Tibial artery (tissue), 4 donors: ENCODE results near the gene MSH3.

Source experiments
- DNase-seq, 2 donors: peaks; one replicate each; pipeline ENCODE4 v3.0.0-alpha.2; 2019
- H3K27ac ChIP-seq, 2 donors: fragments of 200-600 bp; sonication (generic) in 1 of 2; 1 replicate in 1 of 2; 2 replicates in 1 of 2; pipeline ENCODE4 v1.5.1; 2018 to 2019; ENCODE audit warnings: mild to moderate bottlenecking in 1 of 2
- H3K27me3 ChIP-seq, 2 donors: fragments of 200-600 bp; sonication (generic) in 1 of 2; one replicate each; pipeline versions ENCODE4 v1.5.1 to v1.6.0; 2016 to 2019
- H3K36me3 ChIP-seq, 3 donors: fragments of 200-600 bp; sonication (generic) in 2 of 3; one replicate each; pipeline ENCODE4 v1.5.1; 2016 to 2019; ENCODE audit warnings: mild to moderate bottlenecking in 2 of 3
- H3K4me1 ChIP-seq, 4 donors: fragments of 200-600 bp; sonication (generic) in 2 of 4; 1 replicate in 3 of 4; 2 replicates in 1 of 4; pipeline ENCODE4 v1.5.1; 2016 to 2019
- H3K4me3 ChIP-seq, 2 donors: fragments of 200-600 bp; sonication (generic) in 1 of 2; 1 replicate in 1 of 2; 2 replicates in 1 of 2; pipeline ENCODE4 v1.5.1; 2018 to 2019; ENCODE audit warnings: mild to moderate bottlenecking in 2 of 2
- H3K9me3 ChIP-seq, 3 donors: fragments of 200-600 bp; sonication (generic) in 1 of 3; one replicate each; pipeline ENCODE4 v1.5.1; 2016 to 2019
- CTCF ChIP-seq, 2 experiments: fragments of 200-600 bp in 1 of 2; fragments of 450-650 bp in 1 of 2; IDR thresholded peaks; one replicate each; pipeline ENCODE4 v1.5.1; 2017 to 2019; ENCODE audit warnings: antibody characterized with exemption in 2 of 2, mild to moderate bottlenecking in 1 of 2, moderate library complexity in 1 of 2
- intact Hi-C: fragments of 100-400 bp; cut with DNase I; formaldehyde crosslinking; loops from one replicate; pipeline ENCODE4 v1.15.0; 2023; ENCODE audit warnings: low total_unique reads

MSH3 gene

DNA sequence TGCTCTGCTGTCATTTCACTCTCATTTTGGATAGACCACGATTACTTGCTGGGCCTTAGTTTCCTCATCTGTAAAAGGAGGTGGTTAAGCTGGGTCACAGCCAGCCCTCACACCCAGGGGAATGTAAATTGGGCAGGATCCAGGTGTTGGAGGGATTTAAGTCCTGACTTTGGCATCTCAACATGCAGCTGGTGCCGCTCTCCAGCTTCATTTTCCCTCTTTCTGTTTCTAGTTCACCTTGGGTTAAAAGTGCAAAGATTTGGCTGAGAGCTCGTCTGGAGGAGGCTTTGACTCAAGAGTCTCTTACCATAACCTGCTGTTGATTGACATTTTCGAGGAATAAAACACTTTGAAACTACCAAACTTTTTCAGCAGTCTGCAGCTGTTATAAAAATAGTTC is 144.6 kb downstream of the MSH3 start:
- intact Hi-C loops: no loop called here
- no peak for DNase-seq

DNA sequence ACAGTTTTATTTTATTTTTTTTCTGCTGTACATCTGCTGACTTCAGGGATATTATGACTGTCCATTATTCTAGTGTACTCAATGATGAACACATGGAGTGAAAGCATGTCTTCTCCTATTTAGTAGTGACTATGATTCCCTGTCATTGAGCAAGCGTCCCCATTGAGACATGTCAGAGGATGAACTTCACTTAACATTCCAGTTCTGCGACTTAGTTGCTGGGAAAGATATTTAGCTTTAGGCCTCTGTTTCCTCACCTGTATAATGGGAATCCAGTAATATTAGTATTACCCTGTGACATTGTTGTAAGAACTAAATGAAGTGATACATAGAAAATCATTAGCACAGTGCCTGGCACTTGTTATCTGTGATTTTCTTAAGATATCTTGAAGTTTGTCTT is 145.1 kb downstream of the MSH3 start:
- no peaks in the 10 kb centered on the region for H3K4me1 ChIP-seq
- no peak for DNase-seq
- H3K9me3 ChIP-seq: no peaks in the 10 kb centered on the region
- peaks cover 8 to 46% (median 34%) of the 10 kb centered on the region in 3 donors for H3K36me3 ChIP-seq
- H3K27ac ChIP-seq: no peak overlapping the region
- intact Hi-C loops: no loop called here
- no peaks in the 10 kb centered on the region for H3K27me3 ChIP-seq
- no peak overlapping the region for H3K4me3 ChIP-seq
- TF ChIP-seq CTCF (IDR thresholded peaks at IDR 0.05): no peak

More for the DNA sequence above, 144.6 kb downstream of the MSH3 start:
- Histone ChIP-seq H3K4me3 (no peak overlapping the region), H3K27ac (no peak overlapping the region), H3K9me3 (no peaks in the 10 kb centered on the region), H3K27me3 (no peaks in the 10 kb centered on the region), H3K4me1 (no peaks in the 10 kb centered on the region), H3K36me3 (peaks cover 9 to 52% (median 39%) of the 10 kb centered on the region in 3 donors)
- no peak for TF ChIP-seq CTCF (IDR thresholded peaks at IDR 0.05)

DNA sequence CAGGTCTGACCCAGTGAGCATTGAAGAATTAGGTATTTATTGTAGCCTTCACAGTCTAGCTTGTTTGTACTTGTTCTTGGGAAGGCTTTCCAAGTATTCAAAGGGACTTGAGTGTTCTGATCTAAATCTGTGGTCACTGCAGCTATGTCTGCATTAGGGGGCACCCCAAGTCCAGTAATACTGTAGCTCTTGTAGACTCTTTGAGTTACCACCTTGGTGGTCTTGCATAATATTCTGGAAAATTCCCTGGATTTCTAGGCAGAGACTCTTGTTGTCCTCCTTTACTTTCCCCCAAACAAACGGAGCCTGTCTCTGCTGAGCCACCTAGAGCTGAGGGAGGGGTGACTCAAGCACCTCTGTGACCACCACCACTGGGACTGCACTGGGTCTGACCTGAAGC is 149.9 kb downstream of the MSH3 start:
- Histone ChIP-seq H3K9me3 (no peaks in the 10 kb centered on the region), H3K36me3 (peaks cover 0 to 22% (median 13%) of the 10 kb centered on the region in 3 donors), H3K27ac (no peak overlapping the region), H3K27me3 (no peaks in the 10 kb centered on the region), H3K4me1 (no peaks in the 10 kb centered on the region), H3K4me3 (no peak overlapping the region)
- no peak for TF ChIP-seq CTCF (IDR thresholded peaks at IDR 0.05)
- no peak for DNase-seq
- intact Hi-C loops: no loop called here

DNA sequence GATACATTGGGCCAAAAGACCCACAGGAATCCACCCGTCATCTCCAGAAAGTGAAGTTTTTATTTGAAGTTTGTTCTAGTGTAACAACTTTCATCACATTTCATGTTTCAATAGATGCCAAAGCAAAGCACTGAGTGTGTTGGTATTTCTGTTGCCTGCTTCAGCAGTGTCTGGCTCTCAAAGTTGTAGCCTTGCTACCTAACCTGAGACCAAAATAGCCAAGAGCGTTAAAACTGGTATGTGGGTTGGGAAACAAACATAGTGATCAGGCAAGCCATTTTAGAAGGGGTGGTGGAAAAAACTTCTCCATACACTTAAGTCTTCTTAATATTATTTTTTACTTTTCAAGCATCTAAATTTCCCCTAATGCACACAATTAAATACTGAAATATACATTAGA is 150.6 kb downstream of the MSH3 start:
- Histone ChIP-seq H3K36me3 (peaks cover 0 to 21% (median 11%) of the 10 kb centered on the region in 3 donors), H3K27ac (no peak overlapping the region), H3K4me3 (no peak overlapping the region), H3K4me1 (no peaks in the 10 kb centered on the region), H3K9me3 (no peaks in the 10 kb centered on the region), H3K27me3 (no peaks in the 10 kb centered on the region)
- intact Hi-C loops: no loop called here
- DNase-seq: no peak
- no peak for TF ChIP-seq CTCF (IDR thresholded peaks at IDR 0.05)

DNA sequence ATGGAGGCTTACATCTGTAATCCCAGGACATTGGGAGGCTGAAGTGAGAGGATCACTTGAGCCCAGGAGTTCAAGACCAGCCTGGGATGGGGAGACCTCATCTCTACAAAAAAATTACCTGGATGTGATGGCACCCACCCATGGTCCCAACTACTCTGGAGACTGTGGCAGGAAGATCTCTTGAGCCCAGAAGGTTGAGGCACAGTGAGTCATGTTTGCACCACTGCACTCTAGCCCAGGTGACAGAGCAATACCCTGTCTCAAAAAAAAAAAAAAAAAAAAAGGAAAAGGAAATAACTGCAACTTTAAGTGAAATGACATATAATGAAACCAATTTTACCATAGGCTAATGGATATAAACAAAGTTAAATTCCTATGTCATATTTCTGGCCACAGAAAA is 152.5 kb downstream of the MSH3 start:
- DNase-seq: no peak
- Histone ChIP-seq H3K27ac (no peak overlapping the region), H3K4me3 (no peak overlapping the region), H3K9me3 (no peaks in the 10 kb centered on the region), H3K27me3 (no peaks in the 10 kb centered on the region), H3K4me1 (no peaks in the 10 kb centered on the region), H3K36me3 (peaks cover 0 to 7% (median 0%) of the 10 kb centered on the region in 3 donors)
- intact Hi-C loops: no loop called here
- TF ChIP-seq CTCF (IDR thresholded peaks at IDR 0.05): no peak

- no peak for TF ChIP-seq CTCF (IDR thresholded peaks at IDR 0.05)
Measured at GRCh38 chr5:80809451-80809850, 155.0 kb downstream of the MSH3 start.

More at GRCh38 chr5:80809451-80809850, 155.0 kb downstream of the MSH3 start:
- no peaks in the 10 kb centered on the region for H3K27me3 ChIP-seq
- intact Hi-C loops: no loop called here
- no peaks in the 10 kb centered on the region for H3K4me1 ChIP-seq
- no peak overlapping the region for H3K27ac ChIP-seq
- DNase-seq: no peak
- no peak overlapping the region for H3K4me3 ChIP-seq
- H3K36me3 ChIP-seq: peaks cover 10 to 17% (median 13%) of the 10 kb centered on the region in 3 donors
- H3K9me3 ChIP-seq: no peaks in the 10 kb centered on the region
